Common myeloid progenitor, CD34-positive (primary cell): ENCODE measurements around the gene ACVR1.
"Not testable (repeated sequence)": the region's sequence is repeated elsewhere in the genome, so short reads cannot be mapped to it uniquely, and the experiment has no call there.

ENCODE experiments used
- CTCF ChIA-PET: fragments of 350-600 bp; sonication (Branson Sonifier 250); formaldehyde crosslinking; loops from one replicate; lab custom pipeline; 2021; ENCODE audit warnings: antibody characterized with exemption; lab: Charles Lee
- POLR2A ChIA-PET: fragments of 350-600 bp; sonication (Branson Sonifier 250); formaldehyde crosslinking; loops from one replicate; lab custom pipeline; 2021; ENCODE audit warnings: antibody characterized with exemption; lab: Charles Lee
- DNase-seq, 3 donors: peaks; one replicate each; pipeline versions ENCODE4 v3.0.0 to v3.0.0-alpha.2; 2013
- H3K27ac ChIP-seq, 2 experiments: 1 replicate in 1 of 2; 2 replicates in 1 of 2; pipeline ENCODE4 v1.7.0; 2013; ENCODE audit warnings: inconsistent platforms in 2 of 2, low read length in 2 of 2, mild to moderate bottlenecking in 2 of 2, low read depth in 1 of 2, moderate library complexity in 1 of 2; ENCODE audit not compliant: severe bottlenecking in 2 of 2, insufficient read depth in 1 of 2, poor library complexity in 1 of 2
- H3K27me3 ChIP-seq, 5 experiments: replicated peaks in 2 of 5; 1 replicate in 3 of 5; 2 replicates in 2 of 5; pipeline versions ENCODE4 v1.6.1 to v1.7.0; 2013; ENCODE audit warnings: low read length in 4 of 5, mild to moderate bottlenecking in 2 of 5, moderate library complexity in 2 of 5, inconsistent platforms in 1 of 5; ENCODE audit not compliant: insufficient read depth in 5 of 5, control insufficient read depth in 4 of 5
- H3K36me3 ChIP-seq, 4 experiments: 1 replicate in 2 of 4; 2 replicates in 2 of 4; pipeline versions ENCODE4 v1.6.1 to v1.7.0; 2013; ENCODE audit warnings: low read length in 3 of 4, control low read depth in 1 of 4, mild to moderate bottlenecking in 1 of 4; ENCODE audit not compliant: control insufficient read depth in 4 of 4, insufficient read depth in 4 of 4
- H3K4me1 ChIP-seq, 4 experiments: 1 replicate in 3 of 4; 2 replicates in 1 of 4; pipeline versions ENCODE4 v1.6.1 to v1.7.1; 2013; ENCODE audit warnings: low read length in 3 of 4, mild to moderate bottlenecking in 3 of 4, control low read depth in 1 of 4, inconsistent platforms in 1 of 4, moderate library complexity in 1 of 4; ENCODE audit not compliant: control insufficient read depth in 4 of 4, insufficient read depth in 4 of 4; ENCODE audit errors: control extremely low read depth in 1 of 4
- H3K4me3 ChIP-seq, 7 experiments: 1 replicate in 4 of 7; 2 replicates in 3 of 7; pipeline versions ENCODE4 v1.5.1 to v1.7.0; 2013; ENCODE audit warnings: mild to moderate bottlenecking in 7 of 7, low read length in 6 of 7, moderate library complexity in 6 of 7, inconsistent platforms in 2 of 7, low read depth in 2 of 7, control low read depth in 1 of 7; ENCODE audit not compliant: insufficient read depth in 4 of 7, control insufficient read depth in 1 of 7; ENCODE audit errors: extremely low read depth in 1 of 7
- H3K9me3 ChIP-seq, 5 experiments: 1 replicate in 4 of 5; 2 replicates in 1 of 5; pipeline versions ENCODE4 v1.6.1 to v1.7.1; 2013; ENCODE audit warnings: low read length in 4 of 5, mild to moderate bottlenecking in 2 of 5, inconsistent platforms in 1 of 5, low read depth in 1 of 5, moderate library complexity in 1 of 5; ENCODE audit not compliant: control insufficient read depth in 4 of 5, insufficient read depth in 2 of 5; ENCODE audit errors: control extremely low read depth in 1 of 5
- WGBS: methylation state at CpG from one replicate; pipeline ENCODE4 v1.1.5; 2013; ENCODE audit not compliant: insufficient coverage; 5-methylcytosine and 5-hydroxymethylcytosine counted together

ACVR1 gene

DNA sequence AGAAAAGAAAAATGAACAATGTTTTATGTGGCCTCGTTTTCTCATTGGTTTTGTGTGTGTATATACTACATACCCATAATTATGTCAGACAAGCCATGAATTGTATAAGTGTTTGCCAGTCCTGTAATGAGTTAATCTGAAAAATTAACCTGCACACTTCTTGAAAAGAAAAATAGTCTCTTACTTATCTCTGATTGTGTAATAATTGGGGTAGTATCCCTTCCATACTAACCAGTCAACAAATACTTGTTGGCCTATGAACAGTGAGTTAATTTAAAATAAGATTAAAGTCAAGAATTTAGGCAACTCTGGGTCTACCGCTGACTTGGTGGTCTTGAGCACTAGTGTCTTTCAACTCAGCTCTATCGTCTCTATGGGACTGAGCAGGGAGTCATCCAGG, 48.8 kb downstream of the ACVR1 start:
- ChIA-PET CTCF (interaction anchor here (0.6 kb wide), 1 partner anchor 629 kb away, joined by 3 read pairs; the partner anchor contains the start of genes CCDC148 and PKP4), POLR2A (interaction anchor here (0.6 to 1.4 kb wide), 2 partner anchors 41 to 49 kb away, joined by 3 to 4 read pairs; partner anchors contain the start of gene ACVR1)
- Histone ChIP-seq H3K27ac (no peak overlapping the region), H3K27me3 (no peaks in the 10 kb centered on the region), H3K9me3 (no peaks in the 10 kb centered on the region), H3K4me3 (no peak overlapping the region), H3K36me3 (peaks cover 0 to 10% (median 0%) of the 10 kb centered on the region in 4 experiments), H3K4me1 (peaks cover 0 to 4% (median under 1%) of the 10 kb centered on the region in 4 experiments)
- no peak for DNase-seq
- 98% methylated on average over 2 of the region's 3 CpGs for WGBS

DNA sequence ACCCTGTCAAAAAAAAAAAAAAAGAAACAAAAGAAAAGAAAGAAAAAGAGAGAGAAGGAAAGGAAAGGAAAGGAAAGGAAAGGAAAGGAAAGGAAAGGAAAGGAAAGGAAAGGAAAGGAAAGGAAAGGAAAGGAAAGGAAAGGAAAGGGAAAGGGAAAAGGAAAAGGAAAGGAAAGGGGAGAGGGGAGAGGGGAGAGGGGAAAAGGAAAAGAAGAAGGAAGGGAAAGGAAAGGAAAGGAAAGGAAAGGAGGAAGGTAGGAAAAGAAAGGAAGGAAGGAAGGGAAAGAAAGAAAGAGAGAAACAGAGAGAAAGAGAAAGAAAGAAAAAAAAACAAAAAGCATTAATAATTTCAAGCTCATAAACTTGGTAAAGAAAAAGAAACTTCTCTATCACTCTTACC, 49.5 kb downstream of the ACVR1 start:
- H3K9me3 ChIP-seq, DNase-seq, H3K27me3 ChIP-seq, H3K4me1 ChIP-seq, H3K36me3 ChIP-seq, H3K4me3 ChIP-seq, POLR2A ChIA-PET, CTCF ChIA-PET, H3K27ac ChIP-seq: not testable (repeated sequence)

DNA sequence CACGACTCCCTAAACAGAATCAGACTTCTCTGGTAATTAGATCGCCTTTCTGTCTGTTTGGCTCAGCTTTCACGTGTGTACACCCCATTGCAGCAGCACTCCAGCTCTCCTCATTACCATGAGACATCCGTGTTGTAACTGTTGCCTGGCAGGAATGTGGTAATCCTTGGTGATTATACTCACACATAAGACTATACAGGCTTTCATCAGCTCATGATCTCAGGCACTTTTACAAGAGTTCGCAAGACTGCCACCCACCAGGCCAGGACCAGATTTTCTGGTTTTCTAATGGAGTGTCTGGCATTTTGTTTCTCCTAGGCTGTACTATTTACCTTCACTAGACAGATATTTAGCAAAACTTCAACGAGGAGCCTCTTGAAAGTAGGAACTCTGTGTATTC, 50.2 kb downstream of the ACVR1 start:
- ChIA-PET POLR2A (interaction anchor here (1.0 kb wide), 1 partner anchor 13 kb away, joined by 4 read pairs; no protein-coding TSS in a partner anchor), CTCF (interaction anchor here (1.2 kb wide), 1 partner anchor 9 kb away, joined by 3 read pairs; no protein-coding TSS in a partner anchor)
- Histone ChIP-seq H3K27me3 (no peaks in the 10 kb centered on the region), H3K4me3 (no peak overlapping the region), H3K4me1 (peaks cover 0 to 2% (median under 1%) of the 10 kb centered on the region in 4 experiments), H3K27ac (no peak overlapping the region), H3K36me3 (peaks cover 0 to 10% (median 0%) of the 10 kb centered on the region in 4 experiments), H3K9me3 (no peaks in the 10 kb centered on the region)
- 100% methylated on average over 1 of the region's 6 CpGs for WGBS
- no peak for DNase-seq

DNA sequence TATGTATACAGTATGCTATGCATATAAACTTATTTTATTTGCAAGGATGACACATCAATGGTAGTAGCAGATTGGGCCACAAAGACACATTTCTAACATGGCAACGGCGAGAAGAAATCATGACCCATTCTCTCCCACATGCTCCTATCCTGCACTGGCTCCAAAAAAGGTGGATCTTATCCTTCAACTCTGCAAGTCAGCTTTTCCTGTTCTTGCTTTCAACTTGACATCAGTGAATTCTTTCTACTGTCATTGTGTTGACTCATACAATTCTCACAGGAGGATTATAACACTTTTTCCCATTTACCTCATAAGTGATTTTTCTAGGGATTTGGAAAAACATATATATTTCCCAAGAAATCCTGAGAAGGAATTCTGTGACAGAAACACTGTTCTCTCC, 53.1 kb downstream of the ACVR1 start:
- CTCF ChIA-PET: no interaction called here
- H3K27ac ChIP-seq: no peak overlapping the region
- peaks cover 0 to 2% (median 0%) of the 10 kb centered on the region in 4 experiments for H3K4me1 ChIP-seq
- H3K27me3 ChIP-seq: no peaks in the 10 kb centered on the region
- H3K36me3 ChIP-seq: peaks cover 0 to 14% (median 2%) of the 10 kb centered on the region in 4 experiments
- DNase-seq: no peak
- WGBS: 97% methylated on average over 2 of the region's 2 CpGs
- POLR2A ChIA-PET: no interaction called here
- H3K4me3 ChIP-seq: no peak overlapping the region
- no peaks in the 10 kb centered on the region for H3K9me3 ChIP-seq

DNA sequence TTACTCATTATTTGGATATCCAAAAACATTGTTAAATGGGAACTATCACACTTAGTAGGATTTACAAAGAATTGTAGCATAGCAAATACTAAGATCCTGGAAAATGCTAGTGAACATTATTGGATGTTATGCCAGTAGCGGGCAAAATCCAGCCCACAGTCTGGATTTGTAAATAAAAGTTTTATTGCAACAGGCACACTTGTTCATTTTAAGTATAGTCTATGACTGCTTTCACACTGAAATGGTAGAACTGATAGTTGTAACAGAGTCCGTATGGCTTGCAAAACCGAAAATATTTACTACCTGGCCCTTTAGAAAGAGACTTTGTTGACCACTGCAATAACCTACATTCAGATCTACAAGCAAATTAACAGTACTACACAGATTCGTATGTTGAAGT, 53.6 kb downstream of the ACVR1 start:
- H3K27ac ChIP-seq: no peak overlapping the region
- no peak overlapping the region for H3K4me3 ChIP-seq
- POLR2A ChIA-PET: no interaction called here
- DNase-seq: no peak
- no peaks in the 10 kb centered on the region for H3K9me3 ChIP-seq
- peaks cover 0 to 15% (median 3%) of the 10 kb centered on the region in 4 experiments for H3K36me3 ChIP-seq
- H3K4me1 ChIP-seq: peaks cover 0 to 2% (median 0%) of the 10 kb centered on the region in 4 experiments
- CTCF ChIA-PET: no interaction called here
- WGBS: 100% methylated on average over 3 of the region's 4 CpGs
- H3K27me3 ChIP-seq: no peaks in the 10 kb centered on the region

DNA sequence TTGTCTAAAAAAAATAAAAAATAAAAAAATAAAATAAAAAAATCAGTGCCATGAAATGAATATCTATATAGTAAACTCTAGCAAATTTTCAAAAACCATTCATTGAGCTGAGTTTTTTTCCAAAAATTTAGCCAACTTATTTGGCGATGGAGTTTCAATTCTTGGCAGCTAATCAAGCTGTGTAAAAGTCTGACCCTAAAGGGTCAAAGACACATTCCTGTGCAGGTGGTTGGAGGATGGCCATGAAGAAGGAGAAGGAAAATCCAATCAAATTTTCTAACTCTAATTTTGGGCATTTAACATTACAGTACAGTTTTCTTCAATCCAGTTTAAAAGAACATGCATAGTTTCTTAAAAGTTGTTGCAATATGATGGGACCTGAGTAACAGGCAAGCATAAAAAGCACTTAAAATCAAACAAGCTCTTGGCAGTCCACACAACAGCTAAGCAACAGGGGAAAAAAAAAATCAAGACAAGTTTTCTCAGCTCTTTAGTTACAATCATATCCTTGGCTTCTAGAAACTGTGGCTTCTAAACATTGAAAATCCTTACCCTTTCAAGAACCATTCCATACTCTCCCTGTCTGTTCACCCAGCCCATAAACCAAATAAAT, 54.5 kb downstream of the ACVR1 start:
- peaks cover 0 to 19% (median 6%) of the 10 kb centered on the region in 4 experiments for H3K36me3 ChIP-seq
- no peaks in the 10 kb centered on the region for H3K27me3 ChIP-seq
- H3K4me3 ChIP-seq: no peak overlapping the region
- no peaks in the 10 kb centered on the region for H3K9me3 ChIP-seq
- DNase-seq: no peak
- no peak overlapping the region for H3K27ac ChIP-seq
- peaks cover 0 to 2% (median 0%) of the 10 kb centered on the region in 4 experiments for H3K4me1 ChIP-seq
- ChIA-PET POLR2A (no interaction called here), CTCF (no interaction called here)
- WGBS: 100% methylated on average over 1 of the region's 1 CpG

DNA sequence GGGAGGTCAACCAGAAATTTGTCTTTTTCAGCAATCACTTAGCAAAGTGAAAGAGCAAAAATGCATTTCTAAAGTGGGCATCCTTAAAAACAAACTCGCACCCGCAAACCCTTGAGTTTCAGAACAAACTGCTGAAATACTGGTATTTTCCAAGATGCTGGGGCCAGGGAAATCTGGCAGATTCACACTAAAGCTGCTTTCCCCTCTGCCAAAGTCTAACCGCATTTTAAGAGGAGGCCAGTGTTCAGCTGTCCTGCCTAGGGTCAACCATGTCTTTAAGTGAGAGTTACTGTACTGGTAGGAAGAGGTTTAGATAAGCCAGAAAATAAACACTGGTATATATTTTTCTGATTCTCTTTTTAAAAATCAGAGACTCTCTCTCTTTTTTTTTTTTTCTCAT, 55.9 kb downstream of the ACVR1 start:
- WGBS: 94% methylated on average over 2 of the region's 3 CpGs
- Histone ChIP-seq H3K27ac (no peak overlapping the region), H3K4me1 (peaks cover 0 to 2% (median 0%) of the 10 kb centered on the region in 4 experiments), H3K9me3 (no peaks in the 10 kb centered on the region), H3K36me3 (peaks cover 0 to 14% (median 6%) of the 10 kb centered on the region in 4 experiments), H3K4me3 (no peak overlapping the region), H3K27me3 (no peaks in the 10 kb centered on the region)
- ChIA-PET POLR2A (no interaction called here), CTCF (interaction anchor here (1.3 kb wide), 1 partner anchor 14 kb away, joined by 4 read pairs; no protein-coding TSS in a partner anchor)
- no peak for DNase-seq
